GM12892 (cell line): ENCODE measurements around the gene GSK3A.
A peak's percentile ranks its signal among the peaks of the same experiment; 100 is the strongest.

Source experiments
- DNase-seq: peaks from one replicate; pipeline ENCODE4 v3.0.0; 2011; ENCODE audit not compliant: insufficient read length
- FAIRE-seq: peaks from 2 replicates; lab custom pipeline; 2011; peaks lifted over from hg19 to GRCh38; lab: Jason Lieb, UNC
- POLR2A ChIP-seq: IDR thresholded peaks from 2 replicates; pipeline ENCODE4 v1.6.1; 2011; ENCODE audit warnings: low read depth, low read length, control low read depth
- POLR2AphosphoS5 ChIP-seq: IDR thresholded peaks from 2 replicates; pipeline ENCODE4 v1.6.1; 2011; ENCODE audit warnings: low read depth, low read length, control low read depth
- TAF1 ChIP-seq: IDR thresholded peaks from 2 replicates; pipeline ENCODE4 v1.6.1; 2011; ENCODE audit warnings: low read depth, mild to moderate bottlenecking, control low read depth, low read length, borderline replicate concordance

Gene GSK3A

GRCh38 chr19:42196011-42197001, 46.1 kb downstream of the GSK3A start:
- DNase-seq (no peak), FAIRE-seq (no peak)
- TF ChIP-seq TAF1 (no peak), POLR2A (no peak), POLR2AphosphoS5 (no peak)

DNA sequence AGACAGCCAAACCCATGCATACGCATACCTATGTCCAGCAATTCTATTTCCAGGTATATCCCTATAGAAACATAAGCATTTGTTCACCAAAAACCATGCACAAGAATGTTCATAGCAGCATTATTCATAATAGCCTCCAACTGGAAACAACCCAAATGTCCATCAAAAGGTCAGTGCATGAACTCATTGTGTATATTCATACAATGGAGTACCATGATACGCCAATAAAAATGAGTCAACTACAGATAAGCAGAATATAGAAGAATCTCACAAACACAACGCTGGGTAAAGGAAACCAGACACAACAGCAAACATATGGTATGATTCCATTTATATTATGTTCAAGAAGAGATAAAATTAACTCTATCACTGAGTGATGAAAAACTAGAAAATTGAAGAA, 48.7 kb downstream of the GSK3A start:
- FAIRE-seq: no peak

DNA sequence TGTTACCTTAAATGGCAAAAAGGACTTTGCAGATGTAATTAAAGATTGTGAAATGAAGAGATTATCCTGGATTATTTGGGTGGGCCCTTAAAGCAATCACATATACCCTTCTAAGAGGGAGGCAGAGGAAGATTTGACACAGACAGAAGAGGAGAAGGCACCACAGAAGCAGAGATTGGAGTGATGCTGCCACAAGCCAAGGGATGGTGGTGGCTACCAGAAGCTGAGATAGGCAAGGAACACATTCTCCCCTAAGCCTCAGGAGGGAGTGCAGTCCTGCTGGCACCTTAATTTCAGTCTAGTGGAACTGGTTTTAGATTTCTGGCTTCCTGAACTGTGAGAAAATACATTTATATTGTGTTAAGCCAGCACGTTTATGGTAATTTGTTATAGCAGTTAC, 49.1 kb downstream of the GSK3A start:
- FAIRE-seq: no peak
- TF ChIP-seq POLR2AphosphoS5 (no peak), TAF1 (no peak), POLR2A (no peak)
- DNase-seq: no peak

More for the DNA sequence above, 48.7 kb downstream of the GSK3A start:
- TF ChIP-seq TAF1: no peak
- no peak for TF ChIP-seq POLR2A
- no peak for TF ChIP-seq POLR2AphosphoS5
- DNase-seq: no peak

- DNase-seq (no peak), FAIRE-seq (no peak)
- TF ChIP-seq POLR2A (no peak), TAF1 (no peak), POLR2AphosphoS5 (no peak)
Observed at GRCh38 chr19:42191855-42192254, 50.5 kb downstream of the GSK3A start.

- FAIRE-seq (no peak), DNase-seq (no peak)
- TF ChIP-seq POLR2A: no peak
Observed at GRCh38 chr19:42191330-42191729, 51.1 kb downstream of the GSK3A start.

GRCh38 chr19:42189133-42189532, 53.3 kb downstream of the GSK3A start:
- DNase-seq (no peak), FAIRE-seq (no peak)

DNA sequence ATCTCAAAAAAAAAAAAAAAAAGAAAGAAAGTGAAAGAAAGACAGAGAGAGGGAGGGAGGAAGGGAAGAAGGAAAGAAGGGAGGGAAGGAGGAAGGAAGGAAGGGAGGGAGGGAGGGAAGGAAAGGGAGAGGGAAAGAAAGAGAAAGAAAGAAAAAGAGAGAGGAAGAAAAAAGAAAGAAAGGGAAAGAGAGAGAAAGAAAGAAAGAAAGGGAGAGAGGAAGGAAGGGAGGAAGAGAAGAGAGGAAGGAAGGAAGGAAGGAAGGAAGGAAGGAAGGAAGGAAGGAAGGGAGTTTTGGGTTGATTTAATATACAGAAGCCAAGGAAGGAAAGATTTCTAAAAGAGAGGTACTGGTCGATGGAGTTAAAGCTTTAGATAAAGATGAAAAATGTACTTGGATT, 53.7 kb downstream of the GSK3A start:
- DNase-seq: no peak
- no peak for TF ChIP-seq POLR2A
- TF ChIP-seq TAF1: no peak
- TF ChIP-seq POLR2AphosphoS5: no peak
- FAIRE-seq: no peak

More at GRCh38 chr19:42189133-42189532, 53.3 kb downstream of the GSK3A start:
- TF ChIP-seq POLR2A (no peak), POLR2AphosphoS5 (no peak), TAF1 (no peak)

- FAIRE-seq: peak; percentile 76
- no peak for DNase-seq
- TF ChIP-seq TAF1: no peak
- no peak for TF ChIP-seq POLR2A
- no peak for TF ChIP-seq POLR2AphosphoS5
Observed at GRCh38 chr19:42185277-42185676, 57.1 kb downstream of the GSK3A start.

DNA sequence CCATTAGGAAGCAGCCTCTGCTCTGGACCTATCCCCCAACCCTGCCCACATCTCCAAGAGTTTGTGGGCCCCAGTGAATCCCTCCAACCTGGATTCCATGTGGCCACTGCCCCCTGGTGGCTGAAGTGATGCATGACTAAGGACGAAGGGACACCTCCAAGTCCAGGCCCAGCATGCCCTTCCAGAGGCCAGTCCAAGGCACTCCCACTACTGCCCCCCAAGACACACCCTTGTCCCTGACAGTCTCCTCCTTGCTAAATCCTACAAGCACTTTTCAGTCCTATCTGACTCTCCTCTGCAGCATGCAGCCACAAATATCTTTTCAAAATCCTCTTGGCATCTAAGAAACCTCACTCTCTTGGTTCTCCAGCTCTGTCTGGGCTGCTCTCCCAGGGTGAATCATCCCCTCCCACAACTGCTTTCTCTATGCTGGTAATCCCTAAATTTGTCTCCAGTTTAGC, 58.0 kb downstream of the GSK3A start:
- TF ChIP-seq POLR2AphosphoS5 (no peak), TAF1 (no peak), POLR2A (no peak)
- DNase-seq (peak; percentile 56), FAIRE-seq (peak; percentile 94)
